A549 (cell line): ENCODE measurements around the gene ZNF431. TPM values are rescaled to one million over a fixed set of nuclear protein-coding genes. Genes with fewer than 3 reads are reported as not detected.

ENCODE experiments used
- ATAC-seq, 2 experiments: fragments of 200-7000 bp in 1 of 2; fragments of >200 bp in 1 of 2; cut with Nextera tagmentation in 1 of 2; cut with Tn5 transposase in 1 of 2; 3 replicates each; pipeline versions ENCODE4 v1.8.0 to v1.9.1; 2018 to 2020; ENCODE audit warnings: mild to moderate bottlenecking in 1 of 2, moderate library complexity in 1 of 2
- CTCF ChIA-PET: fragments of 300-600 bp; sonication (Branson Sonifier 250); formaldehyde crosslinking; extraction: SDS; loops from one replicate; lab custom pipeline; 2021; ENCODE audit warnings: antibody characterized with exemption, inconsistent platforms; lab: Yijun Ruan, JAX
- POLR2A ChIA-PET: fragments of 350-600 bp; formaldehyde crosslinking; extraction: SDS; loops from one replicate; lab custom pipeline; 2021; ENCODE audit warnings: antibody characterized with exemption, inconsistent platforms; lab: Yijun Ruan, JAX
- DNase-seq, 2 experiments: peaks; one replicate each; pipeline versions ENCODE4 v3.0.0 to v3.0.0-alpha.2; 2011 to 2016; ENCODE audit warnings: low read depth in 1 of 2, low spot score in 1 of 2
- FAIRE-seq: peaks from 2 replicates; lab custom pipeline; 2011; peaks lifted over from hg19 to GRCh38; lab: Jason Lieb, UNC
- H3K27ac ChIP-seq, 2 experiments: fragments of >200 bp; sonication (Bioruptor Twin); formaldehyde crosslinking; 3 replicates each; pipeline ENCODE4 v1.5.1; 2016 to 2017
- H3K4me1 ChIP-seq: fragments of >200 bp; sonication (Bioruptor Twin); formaldehyde crosslinking; 3 replicates; pipeline ENCODE4 v1.6.1; 2016
- H3K4me2 ChIP-seq: fragments of >200 bp; sonication (Bioruptor Twin); formaldehyde crosslinking; 3 replicates; pipeline ENCODE4 v1.6.1; 2016
- H3K4me3 ChIP-seq: fragments of >200 bp; sonication (Bioruptor Twin); formaldehyde crosslinking; 3 replicates; pipeline ENCODE4 v1.5.1; 2016
- H3K9me3 ChIP-seq: fragments of >200 bp; sonication (Bioruptor Twin); formaldehyde crosslinking; 3 replicates; pipeline ENCODE4 v1.6.1; 2016
- ATOH8 ChIP-seq: fragments of 250-450 bp; sonication (Bioruptor Pico); IDR thresholded peaks from 2 replicates; pipeline ENCODE4 v1.5.0; 2020; ENCODE audit warnings: low read depth, mild to moderate bottlenecking, moderate library complexity
- CHD2 ChIP-seq: fragments of 150-350 bp; IDR thresholded peaks from 2 replicates; pipeline ENCODE4 v1.6.1; 2014; ENCODE audit warnings: low read length; ENCODE audit not compliant: partially characterized antibody
- E2F6 ChIP-seq: IDR thresholded peaks from 2 replicates; pipeline ENCODE4 v1.6.1; 2012; ENCODE audit warnings: low read depth, borderline replicate concordance
- EHF ChIP-seq: fragments of 250-450 bp; sonication (Bioruptor Pico); IDR thresholded peaks from 2 replicates; pipeline ENCODE4 v1.5.0; 2020; ENCODE audit warnings: mild to moderate bottlenecking
- ESRRA ChIP-seq: fragments of 150-350 bp; IDR thresholded peaks from 2 replicates; pipeline ENCODE4 v1.6.1; 2014; ENCODE audit warnings: mild to moderate bottlenecking, low read length, borderline replicate concordance
- GATA3 ChIP-seq: IDR thresholded peaks from 2 replicates; pipeline ENCODE4 v1.6.1; 2012; ENCODE audit warnings: borderline replicate concordance
- HOXA7 ChIP-seq: fragments of 250-450 bp; sonication (Bioruptor Pico); IDR thresholded peaks from 2 replicates; pipeline ENCODE4 v1.5.0; 2020; ENCODE audit warnings: mild to moderate bottlenecking, moderate library complexity
- HOXB5 ChIP-seq: fragments of 250-450 bp; sonication (Bioruptor Pico); IDR thresholded peaks from 2 replicates; pipeline ENCODE4 v1.5.0; 2020; ENCODE audit warnings: mild to moderate bottlenecking, moderate library complexity
- JUN ChIP-seq, 2 experiments: fragments of >200 bp; sonication (Bioruptor Twin); formaldehyde crosslinking; IDR thresholded peaks; 2 replicates in 1 of 2; 3 replicates in 1 of 2; pipeline ENCODE4 v1.6.1; 2016 to 2017
- JUNB ChIP-seq: fragments of >200 bp; sonication (Bioruptor Twin); formaldehyde crosslinking; IDR thresholded peaks from 2 replicates; pipeline ENCODE4 v1.6.1; 2016
- NFE2L2 ChIP-seq: fragments of 150-350 bp; conservative IDR thresholded peaks from 2 replicates; pipeline ENCODE4 v1.6.1; 2014; ENCODE audit warnings: low read length
- NR3C1 ChIP-seq: fragments of >200 bp; sonication (Bioruptor Twin); formaldehyde crosslinking; IDR thresholded peaks from 3 replicates; pipeline ENCODE4 v1.6.1; 2017
- RARB ChIP-seq: fragments of 250-450 bp; sonication (Bioruptor Pico); IDR thresholded peaks from 2 replicates; pipeline ENCODE4 v1.8.0; 2021; ENCODE audit warnings: mild to moderate bottlenecking, moderate library complexity
- RCOR1 ChIP-seq: fragments of 150-350 bp; IDR thresholded peaks from 2 replicates; pipeline ENCODE4 v1.6.1; 2014; ENCODE audit warnings: antibody characterized with exemption, low read length, low read depth
- RFX5 ChIP-seq: fragments of 450-650 bp; IDR thresholded peaks from 2 replicates; pipeline ENCODE4 v1.7.1; 2014; ENCODE audit warnings: antibody characterized with exemption, mild to moderate bottlenecking, moderate library complexity
- RNF2 ChIP-seq: fragments of 200-600 bp; sonication (generic); IDR thresholded peaks from 2 replicates; pipeline ENCODE4 v1.6.1; 2016; ENCODE audit warnings: low read depth, mild to moderate bottlenecking, antibody characterized with exemption, moderate library complexity, borderline replicate concordance
- TFCP2L1 ChIP-seq: fragments of 250-450 bp; sonication (Bioruptor Pico); IDR thresholded peaks from 2 replicates; pipeline ENCODE4 v1.5.0; 2021; ENCODE audit warnings: mild to moderate bottlenecking
- ZSCAN20 ChIP-seq: fragments of 250-450 bp; sonication (Bioruptor Pico); IDR thresholded peaks from 2 replicates; pipeline ENCODE4 v1.8.0; 2022; ENCODE audit warnings: mild to moderate bottlenecking, moderate library complexity
- WGBS: methylation state at CpG from one replicate; pipeline ENCODE4 v1.1.6; 2017; ENCODE audit errors: missing lambda C conversion rate; 5-methylcytosine and 5-hydroxymethylcytosine counted together
- polyA plus RNA-seq, 4 experiments: library from polyadenylated mRNA; depleted of rRNA in 3 of 4; stranded (reverse); fragments of >200 nt; fragmentation: RNase III in 1 of 4; extraction: RNeasy Plus Mini Kit Qiagen cat#74134 plus additional on column Dnase treatment in 1 of 4; gene quantifications; 2 replicates in 3 of 4; 3 replicates in 1 of 4; pipeline ENCODE4 v1.2.3, GENCODE V29; 2011 to 2017
- TF ChIP-seq, protein P1 (sequence below): fragments of 450-650 bp; IDR thresholded peaks from 2 replicates; pipeline ENCODE4 v1.6.1; 2014; ENCODE audit warnings: antibody characterized with exemption

ZNF431 gene
- polyA plus RNA-seq, 2 of the 4 experiments (the other 2 are of a cell fraction) = 4.0 to 4.6 TPM

- H3K4me1 ChIP-seq = no peaks in the 10 kb centered on the region
- CTCF ChIA-PET = no interaction called here
- no peak for FAIRE-seq
Measured at GRCh38 chr19:21148681-21149080, 6.8 kb downstream of the ZNF431 start.

DNA sequence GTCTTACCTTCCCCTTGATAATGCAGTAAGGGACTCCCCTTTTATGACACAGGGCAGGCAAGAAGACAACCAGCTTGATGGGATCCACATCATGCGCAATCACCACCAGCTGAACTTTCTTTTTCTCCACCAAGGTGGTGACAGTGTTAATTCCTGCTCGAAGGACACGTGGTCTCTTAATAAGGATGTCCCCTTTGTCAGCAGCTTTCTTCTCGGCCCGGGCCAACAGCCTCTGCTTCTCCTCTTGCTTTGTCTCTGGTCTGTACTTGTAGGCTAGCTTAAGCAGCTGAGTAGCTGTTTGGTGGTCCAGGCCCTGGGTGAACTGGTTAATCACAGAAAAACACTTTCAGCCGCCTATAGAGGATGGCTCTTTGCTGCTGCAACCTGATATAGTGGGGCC lies 8.0 kb downstream of the ZNF431 start:
- FAIRE-seq = no peak
- TF ChIP-seq RCOR1 (no peak), RFX5 (no peak), JUN (IDR thresholded peaks at IDR 0.05) (no peak), NR3C1 (no peak), RARB (no peak)
- TF ChIP-seq, protein P1, sequence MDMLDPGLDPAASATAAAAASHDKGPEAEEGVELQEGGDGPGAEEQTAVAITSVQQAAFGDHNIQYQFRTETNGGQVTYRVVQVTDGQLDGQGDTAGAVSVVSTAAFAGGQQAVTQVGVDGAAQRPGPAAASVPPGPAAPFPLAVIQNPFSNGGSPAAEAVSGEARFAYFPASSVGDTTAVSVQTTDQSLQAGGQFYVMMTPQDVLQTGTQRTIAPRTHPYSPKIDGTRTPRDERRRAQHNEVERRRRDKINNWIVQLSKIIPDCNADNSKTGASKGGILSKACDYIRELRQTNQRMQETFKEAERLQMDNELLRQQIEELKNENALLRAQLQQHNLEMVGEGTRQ = no peak
- TF ChIP-seq, all 56 proteins: peak for 0
- no peak overlapping the region for H3K4me3 ChIP-seq
- DNase-seq (no peak), ATAC-seq (no peak)
- H3K9me3 ChIP-seq = peaks cover 25% of the 10 kb centered on the region
- POLR2A ChIA-PET = no interaction called here
- no peaks in the 10 kb centered on the region for H3K4me1 ChIP-seq
- CTCF ChIA-PET = no interaction called here
- 98% methylated on average over 6 of the region's 6 CpGs for WGBS
- H3K27ac ChIP-seq = no peak overlapping the region
- no peak overlapping the region for H3K4me2 ChIP-seq

More at GRCh38 chr19:21148681-21149080, 6.8 kb downstream of the ZNF431 start:
- Histone ChIP-seq H3K9me3 (peaks cover 25% of the 10 kb centered on the region), H3K4me2 (no peak overlapping the region)
- TF ChIP-seq JUN (IDR thresholded peaks at IDR 0.05) = no peak
- no peak for TF ChIP-seq TFCP2L1 (CRISPR knock-in tag)
- TF ChIP-seq HOXA7 (CRISPR knock-in tag) = no peak
- TF ChIP-seq CHD2 = no peak
- no peak for TF ChIP-seq RFX5
- no peak for TF ChIP-seq NFE2L2
- no peak for TF ChIP-seq E2F6
- TF ChIP-seq, all 56 proteins: peak for 0
- H3K27ac ChIP-seq = no peak overlapping the region
- ATAC-seq (no peak), DNase-seq (no peak)
- H3K4me3 ChIP-seq = no peak overlapping the region
- POLR2A ChIA-PET = no interaction called here

DNA sequence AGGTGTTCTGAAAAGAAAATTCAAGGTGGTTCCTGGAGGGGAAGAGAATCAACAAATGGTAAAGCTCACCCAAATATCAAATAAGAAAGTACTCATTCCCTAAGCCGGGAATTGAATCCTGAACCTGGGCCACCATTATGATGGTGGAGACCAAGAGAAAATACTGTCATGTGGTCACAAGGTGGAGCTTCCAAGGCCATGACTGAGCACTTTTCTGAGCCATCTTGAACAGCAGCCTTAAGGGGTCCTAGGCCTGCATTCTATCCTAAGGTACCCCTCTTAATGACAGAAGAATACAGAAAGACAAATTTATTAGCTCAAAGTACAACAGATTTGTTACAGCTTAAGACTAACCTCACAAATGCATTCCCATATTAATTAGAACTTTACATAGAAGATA lies 9.6 kb downstream of the ZNF431 start:
- H3K27ac ChIP-seq = no peak overlapping the region
- WGBS = 83% methylated on average over 1 of the region's 1 CpG
- POLR2A ChIA-PET = interaction anchor here (1.6 kb wide), 1 partner anchor 10 kb away, joined by 5 read pairs; the partner anchor contains the start of gene ZNF431
- CTCF ChIA-PET = interaction anchor here (0.6 kb wide), 1 partner anchor 27 kb away, joined by 3 read pairs; no protein-coding TSS in a partner anchor
- TF ChIP-seq RNF2 (no peak), E2F6 (no peak), HOXB5 (no peak), ZSCAN20 (CRISPR knock-in tag) (no peak), ATOH8 (CRISPR knock-in tag) (no peak), JUNB (no peak), ESRRA (no peak), EHF (no peak), GATA3 (no peak)
- TF ChIP-seq, all 56 proteins: peak for 0
- DNase-seq (no peak), FAIRE-seq (no peak), ATAC-seq (no peak)
- H3K4me3 ChIP-seq = no peak overlapping the region
- H3K9me3 ChIP-seq = peaks cover 21% of the 10 kb centered on the region
- H3K4me2 ChIP-seq = no peak overlapping the region
- no peaks in the 10 kb centered on the region for H3K4me1 ChIP-seq
